ENCODE data around the gene LZTR1. TPM values are rescaled to one million over a fixed set of nuclear protein-coding genes. Genes with fewer than 3 reads are reported as not detected.

The LZTR1 gene
- total and polyA plus RNA-seq, 2 donors (not counting 3 experiments of a cell fraction or from before 2014, with no cell fraction given), result 56.6 to 86.8 TPM

DNA sequence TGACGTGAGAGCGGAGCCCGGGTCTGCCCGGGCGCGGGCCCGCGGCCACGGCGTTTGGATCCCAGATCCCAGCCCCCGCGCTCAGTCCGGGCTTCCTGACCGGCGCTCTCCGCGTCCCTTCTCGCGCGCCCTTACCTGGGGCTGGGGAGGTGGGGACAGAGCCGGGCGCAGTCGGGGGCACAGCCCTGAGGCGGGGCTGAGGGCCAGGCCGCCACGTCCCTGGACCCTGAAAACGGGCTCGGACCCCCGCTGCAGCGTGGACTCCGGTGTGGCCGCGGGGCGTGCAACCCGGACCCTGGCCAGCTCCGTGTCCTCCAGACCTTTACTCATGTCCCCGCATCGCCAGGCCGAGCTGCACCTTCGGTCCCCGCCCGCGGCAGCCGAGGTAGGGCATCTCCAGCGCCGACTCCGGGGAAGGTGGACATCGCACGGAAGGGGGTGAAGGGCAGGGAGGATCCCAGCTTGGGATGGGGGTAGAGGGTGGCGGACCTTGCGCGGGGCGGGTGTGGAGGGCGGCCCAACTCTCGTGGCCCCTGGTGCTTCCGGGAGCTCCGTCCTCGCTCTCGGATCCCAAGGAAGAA is 24.9 kb upstream of the LZTR1 start:
- intact Hi-C loops (cut with micrococcal nuclease) (loop anchor here (2.0 kb wide), 1 partner anchor 72 kb away; no protein-coding TSS in a partner anchor), dilution Hi-C loops (cut with MboI; ENCODE audit: extremely low pct_ligation_motif_present, low sequenced_read_pairs) (no loop called here)
- BruUV-seq (replicated peaks), result no TSS peak
- Histone ChIP-seq H4K20me1 (replicated peaks; ENCODE audit: control insufficient read depth, extremely low read depth, insufficient read depth, low read length) (no peaks in the 10 kb centered on the region), H3K27me3 (ENCODE audit: control insufficient read depth in 2 of 2, insufficient read depth in 2 of 2, low read length in 2 of 2) (peaks cover 0 to 5% of the 10 kb centered on the region in 2 experiments), H3K36me3 (ENCODE audit: control insufficient read depth in 2 of 2, extremely low read depth in 1 of 2, insufficient read depth in 2 of 2, low read length in 2 of 2) (peaks cover 5 to 8% of the 10 kb centered on the region in 2 experiments), H3K9me1 (replicated peaks; ENCODE audit: control insufficient read depth, extremely low read depth, insufficient read depth, low read length) (no peaks in the 10 kb centered on the region), H3K9ac (replicated peaks; ENCODE audit: extremely low read depth, insufficient read depth, low read length) (peak overlapping the region; percentile 1), H3K27ac (ENCODE audit: insufficient read depth, low read depth, low read length) (no peak overlapping the region), H2AFZ (ENCODE audit: low read depth, low read length) (peak overlapping the region; percentile 79), H3K4me3 (replicated peaks in 1 of 3; ENCODE audit: insufficient read depth in 1 of 3, low read depth in 1 of 3, low read length in 3 of 3) (peak overlapping the region; percentile 7 to 45 (median 24)), H3K4me2 (ENCODE audit: insufficient read depth, low read length) (peak overlapping the region; percentile 61), H3K79me2 (ENCODE audit: control insufficient read depth, insufficient read depth, low read length) (peaks cover 1% of the 10 kb centered on the region), H3K4me1 (ENCODE audit: control insufficient read depth, extremely low read depth, insufficient read depth, low read length) (peaks cover 10% of the 10 kb centered on the region), H3K9me3 (replicated peaks; ENCODE audit: control insufficient read depth, insufficient read depth, low read length) (no peaks in the 10 kb centered on the region)
- ChIA-PET POLR2A (interaction anchor here (1.1 kb wide), 1 partner anchor 71 kb away, joined by 4 read pairs; no protein-coding TSS in a partner anchor), CTCF (interaction anchor here (0.8 to 4.5 kb wide), 6 partner anchors 11 to 72 kb away, joined by 3 to 27 read pairs (median 6); partner anchors contain the start of genes AIFM3, CRKL and LZTR1)
- DNase-seq (ENCODE audit: low read depth, low spot score) (no peak), FAIRE-seq (no peak)
- TF ChIP-seq EZH2 (IDR thresholded peaks at IDR 0.05; ENCODE audit: borderline replicate concordance, low read depth, low read length, severe bottlenecking) (peak; percentile 53), MAX (IDR thresholded peaks at IDR 0.05; ENCODE audit: insufficient read depth, insufficient read length) (no peak), JUN (IDR thresholded peaks at IDR 0.05; ENCODE audit: borderline replicate concordance, insufficient read depth, insufficient read length, low read depth) (no peak), POLR2AphosphoS5 (IDR thresholded peaks at IDR 0.05; ENCODE audit: insufficient read depth, low read depth, low read length) (no peak), FOS (IDR thresholded peaks at IDR 0.05; ENCODE audit: borderline replicate concordance, insufficient read depth, low read length) (no peak)

Data from endothelial cell of umbilical vein (primary cell).